Right cardiac atrium (tissue), 5 donors: ENCODE measurements around the gene LPIN2. TPM values are rescaled to one million over a fixed set of nuclear protein-coding genes. Genes with fewer than 3 reads are reported as not detected.

Experiments
- ATAC-seq, 2 donors: fragments of 200-7000 bp; cut with Tn5 transposase; one replicate each; pipeline versions ENCODE4 v1.8.0 to v1.9.1; 2020; ENCODE audit warnings: moderate library complexity in 2 of 2, mild to moderate bottlenecking in 1 of 2
- DNase-seq, 3 donors: peaks; one replicate each; pipeline ENCODE4 v3.0.0-alpha.2; 2020
- H3K27ac ChIP-seq: one replicate; pipeline ENCODE4 v1.5.1; 2013; ENCODE audit warnings: mild to moderate bottlenecking, low read length, control low read depth, moderate library complexity
- H3K27me3 ChIP-seq: one replicate; pipeline ENCODE4 v1.6.1; 2013; ENCODE audit not compliant: control insufficient read depth, insufficient read depth
- H3K4me1 ChIP-seq: one replicate; pipeline ENCODE4 v1.6.1; 2013; ENCODE audit warnings: low read length; ENCODE audit not compliant: control insufficient read depth, insufficient read depth
- H3K4me3 ChIP-seq: one replicate; pipeline ENCODE4 v1.5.1; 2013; ENCODE audit warnings: low read length, control low read depth
- H3K9me3 ChIP-seq: one replicate; pipeline ENCODE4 v1.6.1; 2013; ENCODE audit warnings: low read length; ENCODE audit not compliant: control insufficient read depth
- WGBS: extraction: QIAGEN DNeasy Blood & Tissue Kit; methylation state at CpG from one replicate; pipeline ENCODE4 v1.1.7; 2013; 5-methylcytosine and 5-hydroxymethylcytosine counted together
- intact Hi-C, 4 donors: fragments of 100-400 bp; cut with DNase I; formaldehyde crosslinking; loops; one replicate each; pipeline versions ENCODE4 v1.11.0 to v1.14.0; 2022 to 2023
- long read RNA-seq, 4 donors: library from polyadenylated mRNA; unstranded; transcript quantifications; one replicate each; pipeline ENCODE4 v2.0.0, GENCODE V29; 2020 to 2021
- polyA plus RNA-seq: library from polyadenylated mRNA; stranded (reverse); fragments of 200-250 nt; gene quantifications from one replicate; pipeline ENCODE4 v1.2.3, GENCODE V29; 2013
- total RNA-seq, 4 donors: library from RNA; stranded (reverse); fragmentation: NEBNext Ultra II Directional; extraction: Animal tissue kit (Norgen Biotek cat#: 25700); gene quantifications; one replicate each; pipeline ENCODE4 v1.2.1, GENCODE V29; 2021
- donor health status: healthy with polysubstance abuse.
- donor health status: DM: no; HTN: yes; CAD: no.
- donor health status: DM: no; HTN: no; CAD: no.
- donor health status: DM: no; HTN: yes; CAD: no; lungs with severe emphysema.
- donor health status: DM: yes; HTN: yes; CAD: no.

LPIN2 gene, protein sequence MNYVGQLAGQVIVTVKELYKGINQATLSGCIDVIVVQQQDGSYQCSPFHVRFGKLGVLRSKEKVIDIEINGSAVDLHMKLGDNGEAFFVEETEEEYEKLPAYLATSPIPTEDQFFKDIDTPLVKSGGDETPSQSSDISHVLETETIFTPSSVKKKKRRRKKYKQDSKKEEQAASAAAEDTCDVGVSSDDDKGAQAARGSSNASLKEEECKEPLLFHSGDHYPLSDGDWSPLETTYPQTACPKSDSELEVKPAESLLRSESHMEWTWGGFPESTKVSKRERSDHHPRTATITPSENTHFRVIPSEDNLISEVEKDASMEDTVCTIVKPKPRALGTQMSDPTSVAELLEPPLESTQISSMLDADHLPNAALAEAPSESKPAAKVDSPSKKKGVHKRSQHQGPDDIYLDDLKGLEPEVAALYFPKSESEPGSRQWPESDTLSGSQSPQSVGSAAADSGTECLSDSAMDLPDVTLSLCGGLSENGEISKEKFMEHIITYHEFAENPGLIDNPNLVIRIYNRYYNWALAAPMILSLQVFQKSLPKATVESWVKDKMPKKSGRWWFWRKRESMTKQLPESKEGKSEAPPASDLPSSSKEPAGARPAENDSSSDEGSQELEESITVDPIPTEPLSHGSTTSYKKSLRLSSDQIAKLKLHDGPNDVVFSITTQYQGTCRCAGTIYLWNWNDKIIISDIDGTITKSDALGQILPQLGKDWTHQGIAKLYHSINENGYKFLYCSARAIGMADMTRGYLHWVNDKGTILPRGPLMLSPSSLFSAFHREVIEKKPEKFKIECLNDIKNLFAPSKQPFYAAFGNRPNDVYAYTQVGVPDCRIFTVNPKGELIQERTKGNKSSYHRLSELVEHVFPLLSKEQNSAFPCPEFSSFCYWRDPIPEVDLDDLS
- total RNA-seq (10 to 100 TPM; 12.6 to 18.1 (median 14.2) TPM), polyA plus RNA-seq (5.0 TPM)
- long read RNA-seq, donor 1, partial matches to known transcripts, result 5 of 13 reads
- long read RNA-seq, donor 1, other reads (novel, unspliced or antisense), result 8 of 13 reads
- long read RNA-seq, donor 2, partial matches to known transcripts, result 3 of 8 reads
- long read RNA-seq, donor 2, other reads (novel, unspliced or antisense), result 5 of 8 reads
- long read RNA-seq, donor 3, partial matches to known transcripts, result 25 of 38 reads
- long read RNA-seq, donor 3, other reads (novel, unspliced or antisense), result 13 of 38 reads
- long read RNA-seq, donor 4, partial matches to known transcripts, result 4 of 7 reads
- long read RNA-seq, donor 4, other reads (novel, unspliced or antisense), result 3 of 7 reads

DNA sequence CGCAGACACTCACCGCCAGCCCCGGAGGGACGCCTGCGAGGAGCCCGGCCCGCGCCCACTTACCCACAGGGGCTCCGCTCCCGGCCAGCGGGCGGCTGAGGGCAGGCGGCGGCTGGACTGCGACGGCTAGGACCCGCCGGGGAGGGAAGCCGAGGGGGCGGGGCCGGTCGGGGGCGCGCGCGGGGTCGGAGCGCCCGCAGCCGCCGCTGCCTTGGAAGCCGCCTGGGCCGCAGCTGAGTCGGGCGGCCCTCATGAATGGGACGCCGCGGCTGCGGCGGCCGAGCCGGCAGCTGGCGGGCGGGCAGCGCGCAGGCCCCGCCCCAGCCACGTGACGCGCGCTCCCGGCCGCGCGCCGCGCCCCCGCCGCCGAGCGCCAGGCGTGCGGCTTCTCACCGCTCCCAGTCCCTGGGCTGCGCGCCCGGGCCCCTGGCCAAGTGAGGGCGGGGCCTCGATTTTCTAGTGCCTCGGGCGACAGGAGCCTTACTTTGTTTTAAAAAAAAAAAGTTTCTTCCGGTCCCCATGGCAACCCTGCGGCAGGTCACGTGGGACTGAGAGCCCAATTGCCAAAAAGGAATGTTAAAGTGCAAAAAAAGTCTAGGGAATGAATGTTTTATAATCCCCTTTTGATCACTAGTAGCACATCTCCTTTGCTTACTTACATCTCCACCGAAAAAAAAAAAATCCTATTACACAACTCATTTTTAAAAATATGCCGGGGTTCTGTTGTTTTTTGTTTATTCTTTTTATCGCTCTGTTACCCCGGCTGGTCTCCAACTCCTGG lies at the start of gene LPIN2:
Gene LPIN2, minus strand, starts transcription at position 121 of the 781 bp plus-strand sequence. CDS start 52,304 bp downstream, outside the sequence.
- H3K9me3 ChIP-seq, result no peaks in the 10 kb centered on the region
- WGBS, result 1% methylated on average over 78 of the region's 78 CpGs
- peaks cover 6% of the 10 kb centered on the region for H3K4me1 ChIP-seq
- intact Hi-C loops, result loop anchor here in 3 of 4 donors (5.0 to 10.0 kb wide), 3 partner anchors 44 to 58 kb away; no protein-coding TSS in a partner anchor
- no peaks in the 10 kb centered on the region for H3K27me3 ChIP-seq
- peak within 1 kb of the TSS; percentile 79 for H3K4me3 ChIP-seq
- DNase-seq (peak; percentile 99 to 100 (median 100)), ATAC-seq (peak; percentile 86 to 89)
- H3K27ac ChIP-seq, result peak within 1 kb of the TSS; percentile 84

DNA sequence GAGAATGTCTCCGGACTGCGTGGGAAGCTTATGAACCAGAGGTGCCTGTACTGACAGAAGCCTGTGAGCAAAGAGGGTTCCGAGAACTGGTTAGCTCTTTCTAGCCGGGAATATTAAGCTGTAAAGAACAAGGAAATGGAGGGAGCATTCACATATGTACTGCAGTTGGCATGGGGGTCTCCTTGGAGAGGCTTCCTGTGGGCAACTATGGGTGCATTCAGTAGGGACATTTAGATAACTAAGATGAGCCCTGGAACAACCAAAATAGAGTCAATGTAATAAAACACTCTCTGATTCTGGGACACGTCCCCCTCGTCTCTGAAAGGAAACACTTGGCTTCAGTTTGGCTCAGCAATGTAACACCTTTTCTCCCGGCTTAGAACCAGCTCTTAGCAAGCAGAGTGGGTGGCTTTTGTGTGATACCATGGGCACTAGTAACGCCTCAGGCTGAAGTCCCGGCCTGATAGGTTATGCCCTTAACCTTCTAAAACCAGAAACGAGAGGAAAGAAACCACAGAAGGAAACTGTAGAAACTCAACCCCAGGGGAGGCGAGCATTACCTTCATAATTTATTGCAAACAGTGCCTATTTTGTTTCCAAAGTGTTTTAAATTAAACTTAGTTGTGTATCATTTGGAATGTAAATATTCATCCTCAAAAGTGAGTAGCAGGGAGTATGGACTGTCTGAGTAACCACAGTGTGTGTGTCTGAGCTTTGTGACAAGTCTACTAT lies 48.8 kb upstream of the LPIN2 start:
- 72% methylated on average over 11 of the region's 11 CpGs for WGBS
- H3K4me1 ChIP-seq, result no peaks in the 10 kb centered on the region
- H3K4me3 ChIP-seq, result no peak overlapping the region
- H3K27ac ChIP-seq, result no peak overlapping the region
- intact Hi-C loops, result loop anchor here in 3 of 4 donors (5.0 to 10.0 kb wide), 3 partner anchors 47 to 129 kb away; partner anchors contain the start of gene LPIN2 (in 1 of the 3)
- H3K27me3 ChIP-seq, result no peaks in the 10 kb centered on the region
- no peaks in the 10 kb centered on the region for H3K9me3 ChIP-seq
- no peak for DNase-seq
- ATAC-seq, result no peak

DNA sequence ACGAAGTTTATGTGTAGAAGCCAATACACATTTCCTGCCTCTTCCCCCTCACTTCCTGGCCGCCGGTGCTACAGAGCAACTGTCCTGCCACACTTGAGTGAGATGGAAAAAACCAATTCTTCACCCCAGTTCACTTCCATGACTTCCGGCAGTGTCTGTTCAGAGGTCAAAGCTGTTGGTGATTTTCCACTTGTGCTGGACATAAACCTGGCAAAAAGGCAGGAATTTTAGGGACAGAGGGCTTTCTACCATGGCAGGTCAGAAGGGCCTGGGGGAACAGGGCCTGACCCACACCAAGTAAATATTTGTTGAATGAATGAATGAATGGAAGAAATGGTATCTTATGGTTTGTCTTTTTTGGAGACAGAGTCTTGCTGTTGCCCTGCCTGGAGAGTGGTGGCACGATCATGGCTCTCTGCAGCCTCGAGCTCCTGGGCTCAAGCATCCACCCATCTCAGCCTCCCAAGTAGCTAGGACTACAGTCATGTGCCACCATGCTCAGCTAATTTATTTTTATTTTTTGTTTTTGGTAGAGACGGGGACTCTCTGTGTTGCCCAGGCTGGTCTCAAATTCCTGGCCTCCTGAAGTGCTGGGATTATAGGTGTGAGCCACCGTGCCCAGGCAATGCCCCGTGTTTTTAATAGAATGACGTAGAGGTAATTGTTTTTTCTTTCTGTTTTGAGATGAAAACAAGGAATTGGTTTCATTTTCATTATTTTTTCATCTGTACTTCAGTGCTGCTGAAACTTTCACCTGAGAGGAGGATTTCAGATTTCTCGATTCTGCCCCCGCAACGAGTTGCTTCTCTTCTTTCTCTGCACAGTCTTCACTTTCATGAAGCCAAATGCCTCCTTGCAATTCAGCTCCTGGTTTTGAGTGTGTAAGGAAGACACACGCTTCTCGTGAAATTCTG lies 48.0 kb upstream of the LPIN2 start:
- 75% methylated on average over 15 of the region's 15 CpGs for WGBS
- ATAC-seq (peak; percentile 29 to 86), DNase-seq (peak in 2 of 3 donors; percentile 34 to 65)
- intact Hi-C loops, result loop anchor here in 3 of 4 donors (5.0 to 10.0 kb wide), 3 partner anchors 46 to 129 kb away; partner anchors contain the start of gene LPIN2 (in 1 of the 3)
- Histone ChIP-seq H3K27ac (peak overlapping the region; percentile 62), H3K4me3 (no peak overlapping the region), H3K4me1 (no peaks in the 10 kb centered on the region), H3K27me3 (no peaks in the 10 kb centered on the region), H3K9me3 (no peaks in the 10 kb centered on the region)

DNA sequence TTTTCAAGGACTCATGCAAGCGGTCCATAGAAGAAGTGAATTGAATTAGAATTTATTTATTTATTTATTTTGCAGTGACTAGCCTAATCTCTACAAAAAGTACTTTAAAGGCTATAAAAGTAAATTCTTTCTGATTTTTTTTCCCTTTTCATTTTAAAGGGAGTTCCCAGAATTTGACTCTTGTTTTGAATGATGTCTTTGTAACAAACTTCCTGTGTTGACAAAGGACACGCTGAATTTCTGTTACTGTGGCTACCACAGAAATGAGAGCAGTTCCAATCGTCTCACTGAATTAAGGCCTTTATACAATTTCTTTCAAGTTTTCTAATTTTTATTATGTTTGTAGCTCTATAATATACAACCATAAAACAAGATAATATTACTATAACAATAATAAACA lies 46.3 kb upstream of the LPIN2 start:
- 54% methylated on average over 3 of the region's 3 CpGs for WGBS
- H3K4me3 ChIP-seq, result no peak overlapping the region
- DNase-seq (no peak), ATAC-seq (no peak)
- H3K27me3 ChIP-seq, result no peaks in the 10 kb centered on the region
- no peaks in the 10 kb centered on the region for H3K9me3 ChIP-seq
- intact Hi-C loops, result loop anchor here in 1 of 4 donors (5.0 kb wide), 1 partner anchor 47 kb away; the partner anchor contains the start of gene LPIN2
- no peaks in the 10 kb centered on the region for H3K4me1 ChIP-seq
- no peak overlapping the region for H3K27ac ChIP-seq

DNA sequence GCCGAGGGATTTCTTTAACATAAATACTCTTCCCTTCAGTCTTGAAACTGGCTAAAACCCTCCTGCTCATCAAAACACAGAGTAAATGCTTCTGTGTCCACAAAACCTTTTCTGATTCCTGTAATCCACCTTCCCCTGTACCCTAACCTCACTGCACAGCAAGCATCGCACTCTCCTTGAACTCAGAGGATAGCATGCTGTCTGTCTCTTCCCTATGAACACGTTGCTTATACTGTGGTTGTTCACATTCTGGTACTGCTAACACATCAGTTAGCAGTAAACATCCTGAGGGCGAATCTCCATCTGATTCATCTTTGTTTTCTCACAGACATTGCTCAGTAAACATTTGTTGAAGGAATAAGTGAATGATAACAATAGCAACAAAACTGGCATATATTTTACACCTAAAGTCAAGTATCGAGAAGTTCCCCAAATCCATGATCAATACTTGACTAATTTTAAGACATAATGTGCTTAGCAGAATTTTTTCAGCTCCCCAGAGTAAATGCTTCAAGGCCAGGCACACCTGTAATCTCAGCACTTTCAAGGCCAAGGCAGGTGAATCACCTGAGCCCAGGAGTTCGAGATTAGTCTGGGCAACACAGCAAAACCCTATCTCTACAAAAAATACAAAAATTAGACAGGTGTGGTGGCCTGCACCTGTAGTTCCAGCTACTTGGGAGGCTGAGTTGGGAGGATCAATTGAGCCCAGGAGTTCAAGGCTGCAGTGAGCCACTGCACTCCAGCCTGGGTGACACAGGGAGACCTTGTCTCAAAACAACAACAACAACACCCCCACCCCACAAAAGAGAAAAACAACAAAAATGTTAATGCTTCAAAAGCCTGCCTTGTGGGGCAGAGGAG lies 45.6 kb upstream of the LPIN2 start:
- no peaks in the 10 kb centered on the region for H3K4me1 ChIP-seq
- H3K4me3 ChIP-seq, result no peak overlapping the region
- DNase-seq, result no peak
- no peak overlapping the region for H3K27ac ChIP-seq
- H3K27me3 ChIP-seq, result no peaks in the 10 kb centered on the region
- 90% methylated on average over 6 of the region's 6 CpGs for WGBS
- H3K9me3 ChIP-seq, result no peaks in the 10 kb centered on the region
- intact Hi-C loops, result loop anchor here in 1 of 4 donors (5.0 kb wide), 1 partner anchor 46 kb away; the partner anchor contains the start of gene LPIN2
- no peak for ATAC-seq

DNA sequence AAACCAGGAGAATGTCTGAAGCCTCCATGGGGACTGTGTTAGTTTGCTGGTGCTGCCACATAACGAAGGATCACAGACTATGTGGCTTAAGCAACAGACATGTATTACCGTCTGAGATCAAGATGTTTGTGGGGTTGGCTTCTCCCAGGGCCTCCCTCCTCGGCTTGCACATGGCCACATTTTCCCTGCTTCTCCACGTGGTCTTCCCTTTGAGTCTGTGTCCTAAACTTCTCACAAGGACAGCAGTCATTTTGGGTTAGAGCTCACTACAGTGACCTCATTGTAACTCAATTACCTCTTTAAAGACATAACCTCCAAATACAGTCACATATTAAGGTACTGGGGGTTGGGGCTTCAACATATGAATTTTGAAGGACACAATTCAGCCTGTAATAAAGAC lies 44.6 kb upstream of the LPIN2 start:
- 78% methylated on average over 4 of the region's 4 CpGs for WGBS
- Histone ChIP-seq H3K27me3 (no peaks in the 10 kb centered on the region), H3K9me3 (no peaks in the 10 kb centered on the region), H3K4me3 (no peak overlapping the region), H3K27ac (no peak overlapping the region), H3K4me1 (no peaks in the 10 kb centered on the region)
- no peak for ATAC-seq
- intact Hi-C loops, result loop anchor here in 1 of 4 donors (5.0 kb wide), 1 partner anchor 45 kb away; the partner anchor contains the start of gene LPIN2
- DNase-seq, result no peak

DNA sequence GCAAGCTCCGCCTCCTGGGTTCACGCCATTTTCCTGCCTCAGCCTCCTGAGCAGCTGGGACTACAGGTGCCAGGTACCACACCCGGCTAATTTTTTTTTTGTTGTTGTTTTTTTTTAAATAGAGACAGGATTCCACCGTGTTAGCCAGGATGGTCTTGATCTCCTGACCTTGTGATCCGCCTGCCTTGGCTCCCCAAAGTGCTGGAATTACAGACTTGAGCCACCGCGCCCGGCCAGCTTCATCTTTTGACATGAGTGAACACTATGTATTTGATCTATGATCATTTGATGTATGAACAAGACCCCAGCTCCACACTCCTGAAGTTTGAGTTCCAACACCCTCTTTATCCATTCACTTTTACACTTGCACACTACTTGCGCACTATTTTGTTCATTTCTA lies 43.4 kb upstream of the LPIN2 start:
- no peak overlapping the region for H3K4me3 ChIP-seq
- no peaks in the 10 kb centered on the region for H3K27me3 ChIP-seq
- DNase-seq (no peak), ATAC-seq (no peak)
- no peak overlapping the region for H3K27ac ChIP-seq
- H3K9me3 ChIP-seq, result no peaks in the 10 kb centered on the region
- H3K4me1 ChIP-seq, result no peaks in the 10 kb centered on the region
- 91% methylated on average over 9 of the region's 9 CpGs for WGBS
- intact Hi-C loops, result loop anchor here in 1 of 4 donors (5.0 kb wide), 1 partner anchor 44 kb away; the partner anchor contains the start of gene LPIN2

DNA sequence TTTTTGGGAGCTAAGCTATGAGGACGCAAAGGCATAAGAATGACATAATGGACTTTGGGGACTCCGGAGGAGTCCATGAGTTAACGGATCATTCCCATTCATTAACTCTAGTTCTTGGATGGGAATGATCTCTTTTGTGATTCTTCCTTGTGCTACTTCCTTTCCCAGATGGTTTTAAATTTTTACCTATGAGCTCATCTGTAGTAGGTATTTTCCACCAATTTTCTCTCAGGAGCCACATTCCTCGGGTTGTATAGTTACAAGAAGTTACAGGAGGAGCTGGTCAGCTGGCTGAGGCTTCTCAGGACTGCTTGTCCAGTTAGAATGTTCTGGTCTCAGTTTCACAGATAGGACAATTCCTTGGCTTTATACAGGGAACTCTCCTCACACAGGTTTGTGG lies 42.9 kb upstream of the LPIN2 start:
- intact Hi-C loops, result loop anchor here in 1 of 4 donors (5.0 kb wide), 1 partner anchor 44 kb away; the partner anchor contains the start of gene LPIN2
- no peak for ATAC-seq
- 52% methylated on average over 4 of the region's 4 CpGs for WGBS
- H3K27me3 ChIP-seq, result no peaks in the 10 kb centered on the region
- no peaks in the 10 kb centered on the region for H3K4me1 ChIP-seq
- no peak overlapping the region for H3K4me3 ChIP-seq
- no peak for DNase-seq
- no peaks in the 10 kb centered on the region for H3K9me3 ChIP-seq
- no peak overlapping the region for H3K27ac ChIP-seq
